Caco-2 (cell line): ENCODE results near the gene SPATA32. TPM values are rescaled to one million over a fixed set of nuclear protein-coding genes. Genes with fewer than 3 reads are reported as not detected.

ENCODE experiments used
- BruUV-seq: library from RNA; stranded (reverse); fragments of 400-500 nt; replicated peaks from 2 replicates; lab custom pipeline; 2021; lab: Mats Ljungman, UMichigan
- CTCF ChIA-PET: fragments of 300-600 bp; sonication (Branson Sonifier 250); formaldehyde crosslinking; loops from one replicate; lab custom pipeline; 2022; ENCODE audit warnings: antibody characterized with exemption; lab: Charles Lee
- POLR2A ChIA-PET: fragments of 300-600 bp; sonication (Branson Sonifier 250); formaldehyde crosslinking; loops from one replicate; lab custom pipeline; 2022; ENCODE audit warnings: antibody characterized with exemption; lab: Charles Lee
- DNase-seq, 2 experiments: peaks; one replicate each; pipeline versions ENCODE4 v3.0.0 to v3.0.0-alpha.2; 2020 to 2022
- H3K27me3 ChIP-seq: replicated peaks from 2 replicates; pipeline ENCODE4 v1.6.0; 2011; ENCODE audit warnings: low read length; ENCODE audit not compliant: control insufficient read depth, insufficient read depth
- H3K36me3 ChIP-seq: 2 replicates; pipeline ENCODE4 v1.5.1; 2011; ENCODE audit warnings: low read length; ENCODE audit not compliant: control insufficient read depth, insufficient read depth
- H3K4me1 ChIP-seq: fragments of 250-450 bp; sonication (Bioruptor Pico); 2 replicates; pipeline ENCODE4 v1.5.1; 2020; ENCODE audit warnings: mild to moderate bottlenecking
- H3K4me3 ChIP-seq: 2 replicates; pipeline ENCODE4 v1.5.1; 2011; ENCODE audit warnings: low read depth, mild to moderate bottlenecking, control low read depth, low read length
- H3K9me3 ChIP-seq: fragments of 250-450 bp; sonication (Bioruptor Pico); 2 replicates; pipeline ENCODE4 v1.5.1; 2020; ENCODE audit warnings: mild to moderate bottlenecking, moderate library complexity
- H3K27ac Mint-ChIP-seq: one replicate; pipeline ENCODE4 v1.8.0; 2022; ENCODE audit warnings: mixed read lengths; ENCODE audit not compliant: unreplicated experiment
- H3K27me3 Mint-ChIP-seq: one replicate; pipeline ENCODE4 v1.8.0; 2022; ENCODE audit warnings: mixed read lengths; ENCODE audit not compliant: insufficient read depth, unreplicated experiment
- H3K36me3 Mint-ChIP-seq: one replicate; pipeline ENCODE4 v1.8.0; 2022; ENCODE audit warnings: mild to moderate bottlenecking, mixed read lengths; ENCODE audit not compliant: insufficient read depth, unreplicated experiment
- H3K4me1 Mint-ChIP-seq: one replicate; pipeline ENCODE4 v1.8.0; 2022; ENCODE audit warnings: low read depth, mixed read lengths; ENCODE audit not compliant: unreplicated experiment
- H3K4me3 Mint-ChIP-seq: one replicate; pipeline ENCODE4 v1.8.0; 2022; ENCODE audit warnings: mild to moderate bottlenecking, moderate library complexity, mixed read lengths; ENCODE audit not compliant: unreplicated experiment
- H3K9me3 Mint-ChIP-seq: one replicate; pipeline ENCODE4 v1.8.0; 2022; ENCODE audit warnings: mixed read lengths; ENCODE audit not compliant: unreplicated experiment
- intact Hi-C: fragments of 100-400 bp; cut with micrococcal nuclease; formaldehyde crosslinking; loops from one replicate; pipeline ENCODE4 v1.10.0; 2022; ENCODE audit not compliant: unreplicated experiment
- total RNA-seq: library from RNA; stranded (reverse); gene quantifications from 2 replicates; pipeline ENCODE4 v1.2.3, GENCODE V29; 2022
- TF ChIP-seq, protein P1 (sequence below), 2 experiments: fragments of 200-600 bp in 1 of 2; IDR thresholded peaks; 1 replicate in 1 of 2; 2 replicates in 1 of 2; pipeline versions ENCODE4 v1.5.1 to v1.8.0; 2011 to 2022; ENCODE audit warnings: antibody characterized with exemption in 1 of 2, control low read depth in 1 of 2, inconsistent platforms in 1 of 2, low read depth in 1 of 2, low read length in 1 of 2, mild to moderate bottlenecking in 1 of 2, moderate library complexity in 1 of 2; ENCODE audit not compliant: insufficient read depth in 1 of 2, severe bottlenecking in 1 of 2, unreplicated experiment in 1 of 2

The SPATA32 gene
- total RNA-seq, 1 experiment from 2014 or later: not detected

DNA sequence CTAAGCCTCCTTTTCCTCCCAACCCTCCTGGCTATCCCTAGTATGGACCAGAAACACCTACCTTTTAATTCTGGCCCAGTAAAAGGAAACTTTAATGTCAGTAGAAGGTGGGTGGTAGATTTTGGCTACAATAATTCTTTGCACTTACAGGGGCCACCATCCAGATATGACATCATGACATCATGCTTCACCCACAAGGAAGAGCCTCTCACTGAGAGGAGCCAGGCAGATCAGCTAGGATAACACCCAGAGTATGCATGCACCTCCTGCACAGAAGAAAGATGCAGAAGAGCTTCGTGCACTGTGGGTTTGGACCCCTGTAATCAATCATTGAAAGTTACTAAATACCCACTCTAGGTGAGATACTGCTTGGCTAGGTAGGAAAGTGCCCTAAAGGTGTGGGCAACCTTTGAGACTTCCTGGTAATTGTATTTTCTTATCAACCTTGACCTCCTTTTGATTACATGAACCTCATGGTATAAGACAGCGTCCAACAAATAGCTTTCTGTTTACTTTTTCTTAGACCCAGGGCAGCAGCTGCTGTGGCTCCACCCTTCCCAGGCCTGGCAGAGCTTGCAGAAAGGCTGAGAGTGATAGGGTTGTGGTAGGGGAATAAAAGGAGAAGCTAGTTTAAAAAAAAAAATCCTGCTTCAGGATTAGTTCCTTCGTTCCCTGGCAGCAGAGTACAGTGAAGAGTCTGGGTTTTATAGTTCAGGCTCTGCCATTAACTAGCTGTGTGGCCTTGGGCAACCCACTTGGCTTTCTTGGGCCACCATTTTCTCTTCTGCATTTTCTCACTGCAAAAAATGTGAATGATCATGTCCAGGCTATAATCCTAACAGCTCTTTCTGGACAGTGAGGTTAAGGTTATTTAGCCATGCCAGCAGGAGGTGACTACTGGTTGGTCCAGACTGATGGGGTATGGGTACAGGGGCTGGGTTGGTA, 48.8 kb upstream of the SPATA32 start:
- TF ChIP-seq, protein P1, sequence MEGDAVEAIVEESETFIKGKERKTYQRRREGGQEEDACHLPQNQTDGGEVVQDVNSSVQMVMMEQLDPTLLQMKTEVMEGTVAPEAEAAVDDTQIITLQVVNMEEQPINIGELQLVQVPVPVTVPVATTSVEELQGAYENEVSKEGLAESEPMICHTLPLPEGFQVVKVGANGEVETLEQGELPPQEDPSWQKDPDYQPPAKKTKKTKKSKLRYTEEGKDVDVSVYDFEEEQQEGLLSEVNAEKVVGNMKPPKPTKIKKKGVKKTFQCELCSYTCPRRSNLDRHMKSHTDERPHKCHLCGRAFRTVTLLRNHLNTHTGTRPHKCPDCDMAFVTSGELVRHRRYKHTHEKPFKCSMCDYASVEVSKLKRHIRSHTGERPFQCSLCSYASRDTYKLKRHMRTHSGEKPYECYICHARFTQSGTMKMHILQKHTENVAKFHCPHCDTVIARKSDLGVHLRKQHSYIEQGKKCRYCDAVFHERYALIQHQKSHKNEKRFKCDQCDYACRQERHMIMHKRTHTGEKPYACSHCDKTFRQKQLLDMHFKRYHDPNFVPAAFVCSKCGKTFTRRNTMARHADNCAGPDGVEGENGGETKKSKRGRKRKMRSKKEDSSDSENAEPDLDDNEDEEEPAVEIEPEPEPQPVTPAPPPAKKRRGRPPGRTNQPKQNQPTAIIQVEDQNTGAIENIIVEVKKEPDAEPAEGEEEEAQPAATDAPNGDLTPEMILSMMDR (IDR thresholded peaks at IDR 0.05; ENCODE audit: insufficient read depth in 1 of 2, low read depth in 1 of 2, low read length in 1 of 2, severe bottlenecking in 1 of 2, unreplicated experiment in 1 of 2): no peak
- H3K36me3 ChIP-seq: no peaks in the 10 kb centered on the region
- POLR2A ChIA-PET: interaction anchor here (0.5 to 1.4 kb wide), 2 partner anchors 34 to 882 kb away, joined by 3 read pairs; no protein-coding TSS in a partner anchor
- BruUV-seq: no TSS peak
- no peak overlapping the region for H3K4me3 ChIP-seq
- CTCF ChIA-PET: interaction anchor here (0.7 to 2.3 kb wide), 5 partner anchors 17 to 91 kb away, joined by 3 to 15 read pairs (median 3); no protein-coding TSS in a partner anchor
- H3K27me3 Mint-ChIP-seq: no peaks in the 10 kb centered on the region
- H3K4me1 Mint-ChIP-seq: peaks cover 26% of the 10 kb centered on the region
- peaks cover 13% of the 10 kb centered on the region for H3K36me3 Mint-ChIP-seq
- no peak for DNase-seq
- H3K9me3 Mint-ChIP-seq: no peaks in the 10 kb centered on the region
- intact Hi-C loops: no loop called here
- no peaks in the 10 kb centered on the region for H3K27me3 ChIP-seq
- H3K9me3 ChIP-seq: no peaks in the 10 kb centered on the region
- peaks cover 36% of the 10 kb centered on the region for H3K4me1 ChIP-seq
- no peak overlapping the region for H3K27ac Mint-ChIP-seq
- H3K4me3 Mint-ChIP-seq: no peak overlapping the region

DNA sequence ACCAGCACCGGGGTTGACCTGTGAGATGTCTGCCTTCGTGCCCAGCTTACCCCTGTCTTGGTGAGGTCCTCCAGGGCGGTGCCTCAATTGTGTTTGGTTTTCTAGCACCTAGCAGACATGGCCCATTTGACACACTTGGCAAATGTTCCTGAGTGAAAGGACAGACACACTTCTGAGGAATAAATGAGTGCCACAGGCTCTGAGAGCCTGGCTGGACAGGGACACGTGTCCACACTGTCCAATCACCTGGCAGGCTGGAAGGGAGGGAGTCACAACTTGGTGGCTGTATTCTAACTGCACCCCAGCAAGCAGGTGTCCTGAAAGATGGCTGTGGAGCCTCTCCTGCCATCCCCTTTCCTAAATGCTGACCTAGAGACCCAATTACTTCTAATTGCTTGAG, 47.5 kb upstream of the SPATA32 start:
- no TSS peak for BruUV-seq
- TF ChIP-seq, protein P1 (IDR thresholded peaks at IDR 0.05; ENCODE audit: insufficient read depth in 1 of 2, low read depth in 1 of 2, low read length in 1 of 2, severe bottlenecking in 1 of 2, unreplicated experiment in 1 of 2): no peak
- Histone ChIP-seq H3K4me1 (peaks cover 28% of the 10 kb centered on the region), H3K27me3 (no peaks in the 10 kb centered on the region), H3K36me3 (no peaks in the 10 kb centered on the region), H3K4me3 (no peak overlapping the region), H3K9me3 (no peaks in the 10 kb centered on the region)
- Mint-ChIP-seq H3K27ac (no peak overlapping the region), H3K27me3 (no peaks in the 10 kb centered on the region), H3K36me3 (peaks cover 13% of the 10 kb centered on the region), H3K4me1 (peaks cover 15% of the 10 kb centered on the region), H3K9me3 (no peaks in the 10 kb centered on the region), H3K4me3 (no peak overlapping the region)
- CTCF ChIA-PET: no interaction called here
- DNase-seq: no peak
- POLR2A ChIA-PET: no interaction called here
- intact Hi-C loops: no loop called here

DNA sequence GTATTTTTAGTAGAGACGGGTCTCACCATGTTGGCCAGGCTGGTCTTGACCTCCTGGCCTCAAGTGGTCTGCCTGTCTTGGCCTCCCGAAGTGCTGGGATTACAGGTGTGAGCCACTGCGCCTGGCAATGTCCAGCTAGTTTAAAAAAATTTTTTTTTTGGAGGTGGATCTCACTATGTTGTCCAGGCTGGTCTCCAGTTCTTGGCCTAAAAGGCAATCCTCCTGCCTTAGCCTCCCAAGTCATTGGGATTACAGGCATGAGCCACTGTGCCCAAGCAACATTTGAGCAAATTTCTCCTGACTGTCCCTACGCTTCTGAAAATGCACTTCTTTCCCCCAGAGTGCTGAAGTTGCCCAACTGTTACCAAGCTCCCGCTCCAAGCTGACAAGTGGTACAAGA, 46.9 kb upstream of the SPATA32 start:
- Histone ChIP-seq H3K36me3 (no peaks in the 10 kb centered on the region), H3K4me3 (no peak overlapping the region), H3K4me1 (peaks cover 28% of the 10 kb centered on the region), H3K27me3 (no peaks in the 10 kb centered on the region), H3K9me3 (no peaks in the 10 kb centered on the region)
- TF ChIP-seq, protein P1 (IDR thresholded peaks at IDR 0.05; ENCODE audit: insufficient read depth in 1 of 2, low read depth in 1 of 2, low read length in 1 of 2, severe bottlenecking in 1 of 2, unreplicated experiment in 1 of 2): no peak
- Mint-ChIP-seq H3K27me3 (no peaks in the 10 kb centered on the region), H3K9me3 (no peaks in the 10 kb centered on the region), H3K36me3 (peaks cover 13% of the 10 kb centered on the region), H3K4me3 (no peak overlapping the region), H3K27ac (no peak overlapping the region), H3K4me1 (peaks cover 11% of the 10 kb centered on the region)
- no peak for DNase-seq
- ChIA-PET CTCF (interaction anchor here (0.6 to 1.1 kb wide), 2 partner anchors 53 to 76 kb away, joined by 3 to 4 read pairs; no protein-coding TSS in a partner anchor), POLR2A (no interaction called here)
- no TSS peak for BruUV-seq
- intact Hi-C loops: no loop called here
